Spleen (tissue), 11 donors: ENCODE results near the gene TNFRSF1B. TPM values are rescaled to one million over a fixed set of nuclear protein-coding genes. Genes with fewer than 3 reads are reported as not detected.

Experiments used
- DNase-seq: peaks from one replicate; pipeline ENCODE4 v3.0.0-alpha.2; 2020
- H3K27ac ChIP-seq, 8 donors: fragments of 200-600 bp; sonication (generic) in 7 of 8; 1 replicate in 4 of 8; 2 replicates in 4 of 8; pipeline versions ENCODE4 v1.5.0 to v1.8.0; 2016 to 2021; ENCODE audit warnings: inconsistent platforms in 4 of 8, mild to moderate bottlenecking in 4 of 8, moderate library complexity in 1 of 8
- H3K27me3 ChIP-seq, 7 donors: fragments of 200-600 bp; sonication (generic) in 6 of 7; replicated peaks in 1 of 7; 1 replicate in 4 of 7; 2 replicates in 3 of 7; pipeline versions ENCODE4 v1.5.0 to v1.8.0; 2016 to 2021; ENCODE audit warnings: inconsistent platforms in 3 of 7, mild to moderate bottlenecking in 1 of 7
- H3K36me3 ChIP-seq, 6 donors: fragments of 200-600 bp; sonication (generic) in 5 of 6; 1 replicate in 4 of 6; 2 replicates in 2 of 6; pipeline versions ENCODE4 v1.5.0 to v1.8.0; 2016 to 2021; ENCODE audit warnings: inconsistent platforms in 2 of 6
- H3K4me1 ChIP-seq, 6 donors: fragments of 200-600 bp; sonication (generic) in 5 of 6; 1 replicate in 3 of 6; 2 replicates in 3 of 6; pipeline versions ENCODE4 v1.5.0 to v1.8.0; 2016 to 2021; ENCODE audit warnings: inconsistent platforms in 3 of 6
- H3K4me3 ChIP-seq, 8 donors: fragments of 200-600 bp; sonication (generic) in 7 of 8; 1 replicate in 4 of 8; 2 replicates in 4 of 8; pipeline versions ENCODE4 v1.5.0 to v1.8.0; 2016 to 2021; ENCODE audit warnings: inconsistent platforms in 4 of 8, mild to moderate bottlenecking in 4 of 8, moderate library complexity in 2 of 8
- H3K9me3 ChIP-seq, 8 donors: fragments of 200-600 bp; sonication (generic) in 7 of 8; 1 replicate in 4 of 8; 2 replicates in 4 of 8; pipeline versions ENCODE4 v1.5.0 to v1.8.0; 2016 to 2021; ENCODE audit warnings: inconsistent platforms in 4 of 8
- POLR2A ChIP-seq, 3 donors: fragments of 450-650 bp; IDR thresholded peaks; one replicate each; pipeline ENCODE4 v1.5.1; 2017; ENCODE audit warnings: antibody characterized with exemption in 3 of 3, mild to moderate bottlenecking in 1 of 3
- POLR2AphosphoS5 ChIP-seq, 3 donors: sonication (generic); formaldehyde crosslinking; IDR thresholded peaks; one replicate each; pipeline ENCODE4 v1.5.1; 2017; ENCODE audit warnings: antibody characterized with exemption in 3 of 3
- WGBS, 5 donors: extraction: QIAGEN DNeasy Blood & Tissue Kit in 3 of 5; methylation state at CpG; one replicate each; pipeline versions ENCODE4 v1.1.5 to v1.1.7; 2013 to 2018; 5-methylcytosine and 5-hydroxymethylcytosine counted together
- intact Hi-C: fragments of 100-400 bp; cut with DNase I; formaldehyde crosslinking; loops from one replicate; pipeline ENCODE4 v1.15.0; 2023; ENCODE audit warnings: low total_unique reads
- polyA plus RNA-seq, 3 donors: library from polyadenylated mRNA; stranded (reverse); fragments of 200-250 nt; gene quantifications; one replicate each; pipeline ENCODE4 v1.2.1, GENCODE V29; 2013
- total RNA-seq, 7 donors: library from RNA; depleted of rRNA in 3 of 7; stranded (reverse); fragments of >200 nt in 3 of 7; fragmentation: NEBNext Ultra II Directional in 4 of 7; extraction: Animal tissue kit (Norgen Biotek cat#: 25700) in 4 of 7; gene quantifications; one replicate each; pipeline versions ENCODE4 v1.1.0 to v1.2.1, GENCODE V29; 2016 to 2021
- TF ChIP-seq, protein P1 (sequence below), 11 experiments: fragments of 200-600 bp in 7 of 11; fragments of 450-650 bp in 4 of 11; sonication (generic) in 4 of 11; IDR thresholded peaks in 8 of 11; conservative IDR thresholded peaks in 3 of 11; 1 replicate in 7 of 11; 2 replicates in 4 of 11; pipeline versions ENCODE4 v1.4.0 to v1.8.0; 2016 to 2021; ENCODE audit warnings: antibody characterized with exemption in 11 of 11, inconsistent platforms in 4 of 11, mild to moderate bottlenecking in 1 of 11
- donor health status: healthy with polysubstance abuse.
- donor health status: DM: no; HTN: no; CAD: no; lungs with moderate emphysema.
- donor health status: DM: no; HTN: no; CAD: no.
- donor health status: Bipolar disorder and iron deficiency.
- donor health status: healthy.
- donor health status: DM: no; HTN: no; CAD: no.
- donor health status: DM: yes; HTN: yes; CAD: no.

The TNFRSF1B gene
- total and polyA plus RNA-seq, 10 donors = 28.5 to 233 (median 167) TPM

DNA sequence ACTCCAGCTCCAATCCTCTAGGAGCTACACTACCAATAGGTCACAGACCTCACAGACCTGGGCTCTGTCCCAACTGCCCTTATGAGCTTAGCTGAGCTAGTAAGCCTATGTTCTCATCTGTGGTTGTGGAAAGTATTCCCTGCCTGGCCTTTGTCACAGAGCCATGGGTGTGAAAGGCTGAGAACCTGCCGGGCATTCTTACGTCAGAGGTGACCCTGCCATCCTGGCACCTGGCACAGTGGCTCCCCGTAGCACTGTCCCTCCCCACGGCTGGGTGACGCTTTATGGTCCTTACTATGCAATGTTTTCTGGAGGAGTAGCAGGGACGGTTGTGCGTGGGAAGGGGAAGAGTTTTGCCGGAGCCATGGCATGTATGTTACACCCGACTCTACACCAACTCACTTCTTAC, 3.5 kb downstream of the TNFRSF1B start:
- intact Hi-C loops = no loop called here
- peaks cover 57 to 96% (median 91%) of the 10 kb centered on the region in 6 donors for H3K4me1 ChIP-seq
- H3K9me3 ChIP-seq = no peaks in the 10 kb centered on the region
- no peaks in the 10 kb centered on the region for H3K27me3 ChIP-seq
- H3K4me3 ChIP-seq = peak overlapping the region in 4 of 8 donors; percentile 87 to 98 (median 94)
- H3K27ac ChIP-seq = peak overlapping the region in 7 of 8 donors; percentile 95 to 99 (median 98)
- 62 to 79% (median 74%) methylated on average over 9 of the region's 9 CpGs for WGBS, 5 donors
- H3K36me3 ChIP-seq = peaks cover 0 to 39% (median 0%) of the 10 kb centered on the region in 6 donors
- TF ChIP-seq, protein P1, sequence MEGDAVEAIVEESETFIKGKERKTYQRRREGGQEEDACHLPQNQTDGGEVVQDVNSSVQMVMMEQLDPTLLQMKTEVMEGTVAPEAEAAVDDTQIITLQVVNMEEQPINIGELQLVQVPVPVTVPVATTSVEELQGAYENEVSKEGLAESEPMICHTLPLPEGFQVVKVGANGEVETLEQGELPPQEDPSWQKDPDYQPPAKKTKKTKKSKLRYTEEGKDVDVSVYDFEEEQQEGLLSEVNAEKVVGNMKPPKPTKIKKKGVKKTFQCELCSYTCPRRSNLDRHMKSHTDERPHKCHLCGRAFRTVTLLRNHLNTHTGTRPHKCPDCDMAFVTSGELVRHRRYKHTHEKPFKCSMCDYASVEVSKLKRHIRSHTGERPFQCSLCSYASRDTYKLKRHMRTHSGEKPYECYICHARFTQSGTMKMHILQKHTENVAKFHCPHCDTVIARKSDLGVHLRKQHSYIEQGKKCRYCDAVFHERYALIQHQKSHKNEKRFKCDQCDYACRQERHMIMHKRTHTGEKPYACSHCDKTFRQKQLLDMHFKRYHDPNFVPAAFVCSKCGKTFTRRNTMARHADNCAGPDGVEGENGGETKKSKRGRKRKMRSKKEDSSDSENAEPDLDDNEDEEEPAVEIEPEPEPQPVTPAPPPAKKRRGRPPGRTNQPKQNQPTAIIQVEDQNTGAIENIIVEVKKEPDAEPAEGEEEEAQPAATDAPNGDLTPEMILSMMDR (IDR thresholded peaks at IDR 0.05 in 8 of 11, conservative IDR thresholded peaks at IDR 0.05 in 3 of 11) = no peak
- TF ChIP-seq POLR2AphosphoS5 (IDR thresholded peaks at IDR 0.05) = peak; percentile 17 to 66 (median 63)
- DNase-seq = peak; percentile 71

GRCh38 chr1:12171206-12172041, 4.6 kb downstream of the TNFRSF1B start:
- H3K27me3 ChIP-seq = no peaks in the 10 kb centered on the region
- H3K4me1 ChIP-seq = peaks cover 66 to 96% (median 92%) of the 10 kb centered on the region in 6 donors
- DNase-seq = no peak
- 75 to 85% (median 82%) methylated on average over 12 of the region's 12 CpGs for WGBS, 5 donors
- TF ChIP-seq, protein P1 (IDR thresholded peaks at IDR 0.05 in 8 of 11, conservative IDR thresholded peaks at IDR 0.05 in 3 of 11) = no peak
- no peak for TF ChIP-seq POLR2AphosphoS5 (IDR thresholded peaks at IDR 0.05)
- TF ChIP-seq POLR2A (IDR thresholded peaks at IDR 0.05) = no peak
- peak overlapping the region; percentile 71 to 99 (median 98) for H3K27ac ChIP-seq
- no peaks in the 10 kb centered on the region for H3K9me3 ChIP-seq
- peak overlapping the region in 2 of 8 donors; percentile 7 to 62 for H3K4me3 ChIP-seq
- H3K36me3 ChIP-seq = peaks cover 0 to 47% (median 0%) of the 10 kb centered on the region in 6 donors
- intact Hi-C loops = no loop called here

- peak overlapping the region in 3 of 8 donors; percentile 2 to 62 (median 7) for H3K4me3 ChIP-seq
- H3K36me3 ChIP-seq = peaks cover 0 to 51% (median 0%) of the 10 kb centered on the region in 6 donors
- intact Hi-C loops = no loop called here
- peaks cover 74 to 100% (median 96%) of the 10 kb centered on the region in 6 donors for H3K4me1 ChIP-seq
- H3K27me3 ChIP-seq = no peaks in the 10 kb centered on the region
- H3K27ac ChIP-seq = peak overlapping the region; percentile 71 to 99 (median 98)
- DNase-seq = peak; percentile 85
- H3K9me3 ChIP-seq = no peaks in the 10 kb centered on the region
- WGBS, 5 donors = 64 to 75% (median 69%) methylated on average over 12 to 14 of the region's 14 CpGs
- TF ChIP-seq POLR2A (IDR thresholded peaks at IDR 0.05) (no peak), POLR2AphosphoS5 (IDR thresholded peaks at IDR 0.05) (peak in 2 of 3 donors; percentile 16 to 28)
Observed at GRCh38 chr1:12172042-12172851, 5.5 kb downstream of the TNFRSF1B start.

- H3K4me1 ChIP-seq = peaks cover 78 to 100% (median 99%) of the 10 kb centered on the region in 6 donors
- DNase-seq = no peak
Observed at GRCh38 chr1:12173041-12173509, 6.3 kb downstream of the TNFRSF1B start.

More at GRCh38 chr1:12173041-12173509, 6.3 kb downstream of the TNFRSF1B start:
- peaks cover 0 to 58% (median 0%) of the 10 kb centered on the region in 6 donors for H3K36me3 ChIP-seq
- peak overlapping the region in 2 of 8 donors; percentile 3 to 62 for H3K4me3 ChIP-seq
- H3K27me3 ChIP-seq = no peaks in the 10 kb centered on the region
- TF ChIP-seq POLR2A (IDR thresholded peaks at IDR 0.05) (no peak), POLR2AphosphoS5 (IDR thresholded peaks at IDR 0.05) (no peak)
- TF ChIP-seq, protein P1 (IDR thresholded peaks at IDR 0.05 in 8 of 11, conservative IDR thresholded peaks at IDR 0.05 in 3 of 11) = no peak
- 24 to 66% (median 54%) methylated on average over 3 of the region's 3 CpGs for WGBS, 5 donors
- H3K27ac ChIP-seq = peak overlapping the region; percentile 71 to 99 (median 98)
- intact Hi-C loops = no loop called here
- no peaks in the 10 kb centered on the region for H3K9me3 ChIP-seq
